H54 (cell line): Measurements from ENCODE around the gene SLC2A8.

Experiments used
- DNase-seq: peaks from one replicate; pipeline ENCODE4 v3.0.0; 2011; ENCODE audit warnings: low spot score, mixed read lengths; ENCODE audit not compliant: insufficient read length
- FAIRE-seq: peaks from 3 replicates; lab custom pipeline; 2011; peaks lifted over from hg19 to GRCh38; lab: Jason Lieb, UNC
- POLR2A ChIP-seq: IDR thresholded peaks from 2 replicates; pipeline ENCODE4 v1.6.1; 2011; ENCODE audit warnings: low read depth, mild to moderate bottlenecking, low read length

Gene SLC2A8

GRCh38 chr9:127362829-127363228 lies 34.1 kb upstream of the SLC2A8 start:
- FAIRE-seq = no peak

GRCh38 chr9:127365461-127365860 lies 31.5 kb upstream of the SLC2A8 start:
- FAIRE-seq (no peak), DNase-seq (no peak)
- TF ChIP-seq POLR2A = no peak

More at GRCh38 chr9:127362829-127363228, 34.1 kb upstream of the SLC2A8 start:
- TF ChIP-seq POLR2A = no peak
- DNase-seq = no peak

- no peak for TF ChIP-seq POLR2A
- FAIRE-seq = no peak
- no peak for DNase-seq
These were observed 30.4 kb upstream of the SLC2A8 start for GRCh38 chr9:127366594-127366993.

GRCh38 chr9:127368852-127369402 lies 28.0 kb upstream of the SLC2A8 start:
- FAIRE-seq = no peak
- DNase-seq = no peak
- no peak for TF ChIP-seq POLR2A

- DNase-seq (no peak), FAIRE-seq (no peak)
- TF ChIP-seq POLR2A = no peak
These were observed 27.5 kb upstream of the SLC2A8 start for GRCh38 chr9:127369428-127369827.

GRCh38 chr9:127370147-127370579 lies 26.8 kb upstream of the SLC2A8 start:
- DNase-seq (no peak), FAIRE-seq (no peak)
- TF ChIP-seq POLR2A = no peak

- no peak for TF ChIP-seq POLR2A
- FAIRE-seq = no peak
- no peak for DNase-seq
These were observed 26.0 kb upstream of the SLC2A8 start for GRCh38 chr9:127370672-127371648.

GRCh38 chr9:127380479-127380878 lies 16.5 kb upstream of the SLC2A8 start:
- DNase-seq (no peak), FAIRE-seq (no peak)
- no peak for TF ChIP-seq POLR2A

GRCh38 chr9:127382541-127382940 lies 14.4 kb upstream of the SLC2A8 start:
- DNase-seq (no peak), FAIRE-seq (no peak)
- TF ChIP-seq POLR2A = no peak

- DNase-seq (no peak), FAIRE-seq (no peak)
- no peak for TF ChIP-seq POLR2A
These were observed 12.8 kb upstream of the SLC2A8 start for GRCh38 chr9:127384016-127384730.

GRCh38 chr9:127384901-127385300 lies 12.1 kb upstream of the SLC2A8 start:
- no peak for FAIRE-seq
- DNase-seq = no peak
- TF ChIP-seq POLR2A = no peak

GRCh38 chr9:127386249-127386648 lies 10.7 kb upstream of the SLC2A8 start:
- no peak for FAIRE-seq
- no peak for TF ChIP-seq POLR2A
- DNase-seq = no peak

GRCh38 chr9:127386981-127387380 lies 10.0 kb upstream of the SLC2A8 start:
- TF ChIP-seq POLR2A = no peak
- DNase-seq (no peak), FAIRE-seq (no peak)
